Measurements from ENCODE around the gene TAS2R20.

DNA sequence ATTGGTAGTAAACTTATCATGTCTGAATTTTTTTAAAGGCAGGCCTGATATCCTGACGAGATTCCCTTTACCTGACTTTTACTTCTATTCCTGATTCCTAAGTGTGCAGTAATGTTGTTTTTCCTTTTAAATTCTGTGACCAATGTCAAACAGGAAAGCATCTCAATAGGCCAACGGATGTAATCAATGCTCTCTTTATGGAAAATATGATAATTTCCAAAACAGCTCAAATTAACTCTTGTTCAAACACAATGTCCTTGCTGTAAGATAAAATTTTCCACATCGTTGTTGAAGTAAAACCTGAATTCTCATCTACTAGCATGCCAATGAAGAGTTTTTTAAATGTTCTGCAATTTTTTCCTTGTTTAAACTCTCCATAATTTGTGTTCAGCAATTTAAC is 41.1 kb upstream of the TAS2R20 start:
- TF ChIP-seq, protein P1, sequence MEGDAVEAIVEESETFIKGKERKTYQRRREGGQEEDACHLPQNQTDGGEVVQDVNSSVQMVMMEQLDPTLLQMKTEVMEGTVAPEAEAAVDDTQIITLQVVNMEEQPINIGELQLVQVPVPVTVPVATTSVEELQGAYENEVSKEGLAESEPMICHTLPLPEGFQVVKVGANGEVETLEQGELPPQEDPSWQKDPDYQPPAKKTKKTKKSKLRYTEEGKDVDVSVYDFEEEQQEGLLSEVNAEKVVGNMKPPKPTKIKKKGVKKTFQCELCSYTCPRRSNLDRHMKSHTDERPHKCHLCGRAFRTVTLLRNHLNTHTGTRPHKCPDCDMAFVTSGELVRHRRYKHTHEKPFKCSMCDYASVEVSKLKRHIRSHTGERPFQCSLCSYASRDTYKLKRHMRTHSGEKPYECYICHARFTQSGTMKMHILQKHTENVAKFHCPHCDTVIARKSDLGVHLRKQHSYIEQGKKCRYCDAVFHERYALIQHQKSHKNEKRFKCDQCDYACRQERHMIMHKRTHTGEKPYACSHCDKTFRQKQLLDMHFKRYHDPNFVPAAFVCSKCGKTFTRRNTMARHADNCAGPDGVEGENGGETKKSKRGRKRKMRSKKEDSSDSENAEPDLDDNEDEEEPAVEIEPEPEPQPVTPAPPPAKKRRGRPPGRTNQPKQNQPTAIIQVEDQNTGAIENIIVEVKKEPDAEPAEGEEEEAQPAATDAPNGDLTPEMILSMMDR (conservative IDR thresholded peaks at IDR 0.05; ENCODE audit: low read depth, low read length) = no peak
- no peak for TF ChIP-seq EZH2 (IDR thresholded peaks at IDR 0.05; ENCODE audit: borderline replicate concordance, low read depth, low read length, poor library complexity, severe bottlenecking)
